Activated T-cell treated with anti-CD3 and anti-CD28 coated beads, Interleukin-2, amount 50 U/mL, for 1 hour (primary cell): ENCODE results near the gene EPHB3.

Source experiments
- DNase-seq: peaks from one replicate; pipeline ENCODE4 v3.0.0-alpha.2; 2020

EPHB3 gene

GRCh38 chr3:184630861-184631471 is 69.4 kb downstream of the EPHB3 start:
- no peak for DNase-seq

- no peak for DNase-seq
Measured at GRCh38 chr3:184631472-184631861, 69.9 kb downstream of the EPHB3 start.
